Cortex of kidney (tissue), 1 donor: ENCODE results near the gene LRP1B.
"Not testable (repeated sequence)": the region's sequence is repeated elsewhere in the genome, so short reads cannot be mapped to it uniquely, and the experiment has no call there.

Experiments used
- DNase-seq: peaks from one replicate; lab custom pipeline; 2025; lab: John Stamatoyannopoulos, UW

LRP1B gene

GRCh38 chr2:141887363-141887762 lies 243.5 kb downstream of the LRP1B start:
- DNase-seq = no peak

- no peak for DNase-seq
Measured at GRCh38 chr2:141878016-141878415, 252.8 kb downstream of the LRP1B start.

GRCh38 chr2:141871913-141872634 lies 258.7 kb downstream of the LRP1B start:
- no peak for DNase-seq

GRCh38 chr2:141869572-141869971 lies 261.2 kb downstream of the LRP1B start:
- no peak for DNase-seq

GRCh38 chr2:141863964-141864363 lies 266.9 kb downstream of the LRP1B start:
- DNase-seq = no peak

- DNase-seq = no peak
Measured at GRCh38 chr2:141856215-141856919, 274.4 kb downstream of the LRP1B start.

GRCh38 chr2:141848191-141848590 lies 282.6 kb downstream of the LRP1B start:
- no peak for DNase-seq

- DNase-seq = no peak
Measured at GRCh38 chr2:141844231-141844630, 286.6 kb downstream of the LRP1B start.

GRCh38 chr2:141835103-141835502 lies 295.7 kb downstream of the LRP1B start:
- no peak for DNase-seq

GRCh38 chr2:141828761-141829160 lies 302.1 kb downstream of the LRP1B start:
- no peak for DNase-seq

- no peak for DNase-seq
Measured at GRCh38 chr2:141824790-141825189, 306.0 kb downstream of the LRP1B start.

- DNase-seq = no peak
Measured at GRCh38 chr2:141820893-141821292, 309.9 kb downstream of the LRP1B start.

- DNase-seq = not testable (repeated sequence)
Measured at GRCh38 chr2:141815320-141815719, 315.5 kb downstream of the LRP1B start.

GRCh38 chr2:141814150-141814549 lies 316.7 kb downstream of the LRP1B start:
- DNase-seq = no peak

- DNase-seq = no peak
Measured at GRCh38 chr2:141810148-141810547, 320.7 kb downstream of the LRP1B start.

- no peak for DNase-seq
Measured at GRCh38 chr2:141806090-141806489, 324.7 kb downstream of the LRP1B start.

- DNase-seq = no peak
Measured at GRCh38 chr2:141805302-141805701, 325.5 kb downstream of the LRP1B start.

GRCh38 chr2:141796449-141796848 lies 334.4 kb downstream of the LRP1B start:
- DNase-seq = no peak

GRCh38 chr2:141791521-141791920 lies 339.3 kb downstream of the LRP1B start:
- DNase-seq = no peak

GRCh38 chr2:141782574-141782973 lies 348.2 kb downstream of the LRP1B start:
- no peak for DNase-seq

GRCh38 chr2:141778315-141778835 lies 352.4 kb downstream of the LRP1B start:
- no peak for DNase-seq

- DNase-seq = no peak
Measured at GRCh38 chr2:141770530-141770929, 360.3 kb downstream of the LRP1B start.

- no peak for DNase-seq
Measured at GRCh38 chr2:141767691-141768090, 363.1 kb downstream of the LRP1B start.
